Measurements from ENCODE around the gene SYNE3.

Gene SYNE3

GRCh38 chr14:95471476-95471875 lies 45.0 kb downstream of the SYNE3 start:
- Mint-ChIP-seq H3K36me3 (peaks cover 82% of the 10 kb centered on the region), H3K4me1 (peaks cover 29% of the 10 kb centered on the region), H3K27ac (peak overlapping the region; percentile 2), H3K27me3 (no peaks in the 10 kb centered on the region), H3K4me3 (no peak overlapping the region), H3K9me3 (no peaks in the 10 kb centered on the region)
- no peak for ATAC-seq

GRCh38 chr14:95471016-95471415 lies 45.4 kb downstream of the SYNE3 start:
- no peaks in the 10 kb centered on the region for H3K27me3 Mint-ChIP-seq

GRCh38 chr14:95469134-95469481 lies 47.3 kb downstream of the SYNE3 start:
- H3K4me1 Mint-ChIP-seq = peaks cover 42% of the 10 kb centered on the region
- H3K9me3 Mint-ChIP-seq = no peaks in the 10 kb centered on the region
- peaks cover 86% of the 10 kb centered on the region for H3K36me3 Mint-ChIP-seq
- ATAC-seq = no peak
- H3K4me3 Mint-ChIP-seq = no peak overlapping the region
- H3K27me3 Mint-ChIP-seq = no peaks in the 10 kb centered on the region
- peak overlapping the region; percentile 6 for H3K27ac Mint-ChIP-seq

More at GRCh38 chr14:95471016-95471415, 45.4 kb downstream of the SYNE3 start:
- peak overlapping the region; percentile 2 for H3K27ac Mint-ChIP-seq
- H3K4me1 Mint-ChIP-seq = peaks cover 29% of the 10 kb centered on the region
- peaks cover 78% of the 10 kb centered on the region for H3K36me3 Mint-ChIP-seq
- no peak overlapping the region for H3K4me3 Mint-ChIP-seq
- no peaks in the 10 kb centered on the region for H3K9me3 Mint-ChIP-seq
- no peak for ATAC-seq

- H3K9me3 Mint-ChIP-seq = no peaks in the 10 kb centered on the region
- H3K4me3 Mint-ChIP-seq = no peak overlapping the region
- H3K4me1 Mint-ChIP-seq = peaks cover 42% of the 10 kb centered on the region
- H3K27ac Mint-ChIP-seq = peak overlapping the region; percentile 6
- H3K36me3 Mint-ChIP-seq = peaks cover 84% of the 10 kb centered on the region
- ATAC-seq = no peak
- no peaks in the 10 kb centered on the region for H3K27me3 Mint-ChIP-seq
These were observed 47.9 kb downstream of the SYNE3 start for GRCh38 chr14:95468448-95469133.

GRCh38 chr14:95467657-95468056 lies 48.8 kb downstream of the SYNE3 start:
- no peak for ATAC-seq
- peaks cover 75% of the 10 kb centered on the region for H3K36me3 Mint-ChIP-seq
- H3K27me3 Mint-ChIP-seq = no peaks in the 10 kb centered on the region
- peak overlapping the region; percentile 6 for H3K27ac Mint-ChIP-seq
- H3K4me3 Mint-ChIP-seq = no peak overlapping the region
- H3K9me3 Mint-ChIP-seq = no peaks in the 10 kb centered on the region
- peaks cover 42% of the 10 kb centered on the region for H3K4me1 Mint-ChIP-seq

- ATAC-seq = no peak
- Mint-ChIP-seq H3K27me3 (no peaks in the 10 kb centered on the region), H3K9me3 (no peaks in the 10 kb centered on the region), H3K27ac (no peak overlapping the region), H3K36me3 (peaks cover 75% of the 10 kb centered on the region), H3K4me3 (no peak overlapping the region), H3K4me1 (peaks cover 43% of the 10 kb centered on the region)
These were observed 49.2 kb downstream of the SYNE3 start for GRCh38 chr14:95467232-95467631.
